GM12878 (cell line): ENCODE measurements around the gene SLC22A4. TPM values are rescaled to one million over a fixed set of nuclear protein-coding genes. Genes with fewer than 3 reads are reported as not detected.

ENCODE experiments used
- ATAC-seq: fragments of 200-7000 bp; cut with Tn5 transposase; 3 replicates; pipeline ENCODE4 v1.9.1; 2020; ENCODE audit warnings: mild to moderate bottlenecking, moderate library complexity
- BruUV-seq: library from RNA; stranded (reverse); fragments of 400-500 nt; replicated peaks from 2 replicates; lab custom pipeline; 2021; lab: Mats Ljungman, UMichigan
- CTCF ChIA-PET: fragments of 300-600 bp; sonication (Branson Sonifier 250); formaldehyde crosslinking; extraction: SDS; loops from one replicate; lab custom pipeline; 2021; ENCODE audit warnings: inconsistent platforms; lab: Yijun Ruan, JAX
- POLR2A ChIA-PET: fragments of 350-600 bp; formaldehyde crosslinking; extraction: SDS; loops from one replicate; lab custom pipeline; 2021; ENCODE audit warnings: inconsistent platforms; lab: Charles Lee
- RAD21 ChIA-PET: fragments of 300-600 bp; sonication (Branson Sonifier 250); formaldehyde crosslinking; loops from one replicate; lab custom pipeline; 2023; ENCODE audit warnings: antibody characterized with exemption; ENCODE audit not compliant: unreplicated experiment; lab: Charles Lee
- SMC1A ChIA-PET: fragments of 300-600 bp; sonication (Branson Sonifier 250); formaldehyde crosslinking; loops from one replicate; lab custom pipeline; 2023; ENCODE audit not compliant: unreplicated experiment, uncharacterized antibody; lab: Charles Lee
- DNase-seq: peaks from one replicate; pipeline ENCODE4 v3.0.0-alpha.2; 2011; ENCODE audit warnings: low read depth, low spot score
- FAIRE-seq: peaks from 3 replicates; lab custom pipeline; 2011; peaks lifted over from hg19 to GRCh38; lab: Jason Lieb, UNC
- H2AFZ ChIP-seq: 2 replicates; pipeline ENCODE4 v1.6.0; 2011; ENCODE audit warnings: low read depth, low read length, control low read depth; ENCODE audit not compliant: control insufficient read depth
- H3K27ac ChIP-seq: 2 replicates; pipeline ENCODE4 v1.5.1; 2011; ENCODE audit warnings: control low read depth; ENCODE audit not compliant: control insufficient read depth, insufficient read depth
- H3K27me3 ChIP-seq, 2 experiments: replicated peaks in 1 of 2; 2 replicates each; pipeline versions ENCODE4 v1.6.0 to v1.6.1; 2011; ENCODE audit warnings: low read length in 1 of 2; ENCODE audit not compliant: control insufficient read depth in 2 of 2, insufficient read depth in 2 of 2
- H3K36me3 ChIP-seq, 2 experiments: 2 replicates each; pipeline ENCODE4 v1.5.1; 2011; ENCODE audit warnings: low read length in 1 of 2; ENCODE audit not compliant: control insufficient read depth in 2 of 2, insufficient read depth in 2 of 2
- H3K4me1 ChIP-seq: 2 replicates; pipeline ENCODE4 v1.6.1; 2011; ENCODE audit warnings: mild to moderate bottlenecking, low read length, moderate library complexity, mixed read lengths; ENCODE audit not compliant: control insufficient read depth, insufficient read depth
- H3K4me2 ChIP-seq: 2 replicates; pipeline ENCODE4 v1.6.0; 2011; ENCODE audit warnings: control low read depth; ENCODE audit not compliant: control insufficient read depth, insufficient read depth
- H3K4me3 ChIP-seq: fragments of 200-600 bp; sonication (generic); 2 replicates; pipeline ENCODE4 v1.5.1; 2016
- H3K79me2 ChIP-seq: 2 replicates; pipeline ENCODE4 v1.6.0; 2011; ENCODE audit warnings: low read length; ENCODE audit not compliant: control insufficient read depth, insufficient read depth
- H3K9ac ChIP-seq: 2 replicates; pipeline ENCODE4 v1.8.0; 2011; ENCODE audit warnings: low read length, control low read depth, mixed read lengths; ENCODE audit not compliant: control insufficient read depth, insufficient read depth
- H3K9me3 ChIP-seq: replicated peaks from 3 replicates; pipeline ENCODE4 v1.5.1; 2011; ENCODE audit warnings: mild to moderate bottlenecking, low read length; ENCODE audit not compliant: control insufficient read depth, insufficient read depth
- H4K20me1 ChIP-seq: 2 replicates; pipeline ENCODE4 v1.6.0; 2011; ENCODE audit not compliant: control insufficient read depth, insufficient read depth
- GABPA ChIP-seq: IDR thresholded peaks from 2 replicates; pipeline ENCODE4 v1.6.1; 2014; ENCODE audit warnings: antibody characterized with exemption, low read depth, mild to moderate bottlenecking, inconsistent platforms
- HCFC1 ChIP-seq: fragments of 150-350 bp; IDR thresholded peaks from 2 replicates; pipeline ENCODE4 v1.6.1; 2014; ENCODE audit warnings: low read length
- HDAC2 ChIP-seq: fragments of 200-600 bp; sonication (generic); IDR thresholded peaks from 2 replicates; pipeline ENCODE4 v1.6.1; 2017
- IRF3 ChIP-seq: fragments of 450-650 bp; IDR thresholded peaks from 2 replicates; pipeline ENCODE4 v1.6.1; 2014; ENCODE audit warnings: mild to moderate bottlenecking
- IRF4 ChIP-seq: IDR thresholded peaks from 2 replicates; pipeline ENCODE4 v1.6.1; 2011; ENCODE audit warnings: low read depth, low read length
- KAT2A ChIP-seq: conservative IDR thresholded peaks from 2 replicates; pipeline ENCODE4 v1.6.1; 2011; ENCODE audit warnings: low read depth, low read length; ENCODE audit not compliant: control insufficient read depth
- KDM1A ChIP-seq: fragments of 200-600 bp; sonication (generic); IDR thresholded peaks from 2 replicates; pipeline ENCODE4 v1.6.1; 2016; ENCODE audit warnings: borderline replicate concordance
- RAD51 ChIP-seq: fragments of 450-650 bp; IDR thresholded peaks from 2 replicates; pipeline ENCODE4 v1.6.1; 2016; ENCODE audit warnings: moderate library complexity, mild to moderate bottlenecking, inconsistent platforms
- RELA ChIP-seq: fragments of 450-650 bp; IDR thresholded peaks from 2 replicates; pipeline ENCODE4 v1.8.0; 2014; ENCODE audit warnings: borderline replicate concordance; ENCODE audit not compliant: partially characterized antibody
- SRF ChIP-seq, 2 experiments: IDR thresholded peaks; 2 replicates each; pipeline ENCODE4 v1.6.1; 2011; ENCODE audit warnings: low read depth in 2 of 2, low read length in 2 of 2, mild to moderate bottlenecking in 1 of 2, moderate library complexity in 1 of 2
- USF2 ChIP-seq: IDR thresholded peaks from 2 replicates; pipeline ENCODE4 v1.6.1; 2011; ENCODE audit warnings: low read depth, low read length, improper control_type of control experiment, borderline replicate concordance
- WRNIP1 ChIP-seq: IDR thresholded peaks from 2 replicates; pipeline ENCODE4 v1.6.1; 2011; ENCODE audit warnings: low read depth, low read length, improper control_type of control experiment, borderline replicate concordance
- WGBS: methylation state at CpG from one replicate; pipeline ENCODE4 v1.1.6; 2016; ENCODE audit warnings: low lambda C conversion rate; ENCODE audit not compliant: insufficient replicate concordance, insufficient coverage; ENCODE audit errors: missing lambda C conversion rate; 5-methylcytosine and 5-hydroxymethylcytosine counted together
- in situ Hi-C: fragments of 300-500 bp; cut with MboI; formaldehyde crosslinking; loops from 9 replicates; pipeline ENCODE4 v1.14.3; 2018; ENCODE audit warnings: mixed read lengths
- intact Hi-C: fragments of 100-400 bp; cut with micrococcal nuclease; formaldehyde crosslinking; loops from one replicate; pipeline ENCODE4 v1.14.2; 2022; ENCODE audit not compliant: unreplicated experiment
- polyA plus RNA-seq, 11 experiments: library from polyadenylated mRNA; depleted of rRNA in 4 of 11; unstranded in 6 of 11; stranded (reverse) in 5 of 11; fragments of >200 nt; fragmentation: Nextera tagmentation in 4 of 11; fragmentation: Illumina TruSeq in 1 of 11; extraction: Ambion mirVana in 4 of 11; extraction: Trizol in 1 of 11; gene quantifications; 1 replicate in 1 of 11; 2 replicates in 10 of 11; pipeline versions ENCODE4 v1.2.1 to v1.2.3, GENCODE V29; 2011 to 2016; ENCODE audit warnings: inconsistent platforms in 2 of 11, missing spikeins in 2 of 11, low read depth in 1 of 11
- total RNA-seq, 4 experiments: library from RNA; depleted of rRNA in 3 of 4; stranded (reverse); fragments of >200 nt in 3 of 4; fragmentation: Illumina TruSeq in 1 of 4; extraction: Trizol in 1 of 4; gene quantifications; 2 replicates each; pipeline versions ENCODE4 v1.2.1 to v1.2.3, GENCODE V29; 2013 to 2021
- TF ChIP-seq, protein P1 (sequence below): fragments of 450-650 bp; IDR thresholded peaks from 2 replicates; pipeline ENCODE4 v1.6.1; 2016; ENCODE audit warnings: mild to moderate bottlenecking, moderate library complexity, borderline replicate concordance

The SLC22A4 gene
- total and polyA plus RNA-seq, 10 of the 15 experiments (the other 5 are each of a cell fraction or from before 2014, with no cell fraction given), result 0.04 to 0.61 (median 0.10) TPM; not detected in 2

DNA sequence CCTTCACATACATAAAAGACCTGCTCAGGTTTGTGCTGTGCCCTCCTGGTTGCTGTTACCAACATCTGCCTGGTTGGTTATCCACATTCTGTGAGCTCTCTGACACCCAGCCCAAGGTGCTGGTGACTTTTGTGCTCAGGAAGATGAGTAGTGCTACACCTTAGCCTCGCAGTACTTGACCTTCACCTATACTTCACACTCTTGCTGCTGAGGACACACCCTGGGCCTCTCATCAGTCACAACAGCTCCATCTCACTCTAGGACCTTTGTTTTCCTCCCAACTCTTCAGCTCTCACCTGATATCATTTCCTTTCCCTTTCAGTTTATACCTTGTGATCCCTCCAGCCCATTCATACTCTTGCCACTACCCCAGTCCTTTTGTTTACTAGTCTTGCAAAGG is 64.6 kb downstream of the SLC22A4 start:
- ChIA-PET POLR2A (interaction anchor here (1.0 to 1.5 kb wide), 6 partner anchors 9 to 393 kb away, joined by 3 to 9 read pairs (median 4); partner anchors contain the start of genes SLC22A4 and SLC22A5), CTCF (interaction anchor here (0.9 to 3.5 kb wide), 13 partner anchors 9 to 296 kb away, joined by 3 to 24 read pairs (median 5); partner anchors contain the start of genes SLC22A4 and SLC22A5), RAD21 (interaction anchor here (1.0 to 2.8 kb wide), 11 partner anchors 8 to 142 kb away, joined by 3 to 21 read pairs (median 7); partner anchors contain the start of genes SLC22A4 and SLC22A5), SMC1A (interaction anchor here (0.8 to 4.3 kb wide), 13 partner anchors 9 to 298 kb away, joined by 3 to 57 read pairs (median 4); partner anchors contain the start of gene SLC22A5)
- DNase-seq (no peak), FAIRE-seq (peak; percentile 87), ATAC-seq (no peak)
- Histone ChIP-seq H3K27me3 (no peaks in the 10 kb centered on the region), H3K27ac (no peak overlapping the region), H3K4me2 (no peak overlapping the region), H3K4me3 (no peak overlapping the region), H3K9me3 (no peaks in the 10 kb centered on the region; the same call in 2 of the 3 replicates), H2AFZ (no peak overlapping the region), H3K9ac (no peak overlapping the region), H3K79me2 (no peaks in the 10 kb centered on the region), H3K4me1 (peaks cover 12% of the 10 kb centered on the region), H4K20me1 (no peaks in the 10 kb centered on the region), H3K36me3 (no peaks in the 10 kb centered on the region)
- in situ Hi-C loops (loop anchor here (5.0 kb wide), 1 partner anchor 291 kb away; no protein-coding TSS in a partner anchor), intact Hi-C loops (loop anchor here (5.0 kb wide), 1 partner anchor 296 kb away; the partner anchor contains the start of gene IL3)
- no TSS peak for BruUV-seq
- 94% methylated on average over 1 of the region's 1 CpG for WGBS
- TF ChIP-seq HCFC1 (no peak), IRF4 (no peak), KAT2A (no peak), WRNIP1 (no peak), RAD51 (no peak), HDAC2 (no peak), SRF (IDR thresholded peaks at IDR 0.05; ENCODE audit: low read depth in 2 of 2, low read length in 2 of 2) (no peak), IRF3 (no peak), USF2 (no peak), GABPA (no peak), KDM1A (no peak), RELA (no peak)
- TF ChIP-seq, protein P1, sequence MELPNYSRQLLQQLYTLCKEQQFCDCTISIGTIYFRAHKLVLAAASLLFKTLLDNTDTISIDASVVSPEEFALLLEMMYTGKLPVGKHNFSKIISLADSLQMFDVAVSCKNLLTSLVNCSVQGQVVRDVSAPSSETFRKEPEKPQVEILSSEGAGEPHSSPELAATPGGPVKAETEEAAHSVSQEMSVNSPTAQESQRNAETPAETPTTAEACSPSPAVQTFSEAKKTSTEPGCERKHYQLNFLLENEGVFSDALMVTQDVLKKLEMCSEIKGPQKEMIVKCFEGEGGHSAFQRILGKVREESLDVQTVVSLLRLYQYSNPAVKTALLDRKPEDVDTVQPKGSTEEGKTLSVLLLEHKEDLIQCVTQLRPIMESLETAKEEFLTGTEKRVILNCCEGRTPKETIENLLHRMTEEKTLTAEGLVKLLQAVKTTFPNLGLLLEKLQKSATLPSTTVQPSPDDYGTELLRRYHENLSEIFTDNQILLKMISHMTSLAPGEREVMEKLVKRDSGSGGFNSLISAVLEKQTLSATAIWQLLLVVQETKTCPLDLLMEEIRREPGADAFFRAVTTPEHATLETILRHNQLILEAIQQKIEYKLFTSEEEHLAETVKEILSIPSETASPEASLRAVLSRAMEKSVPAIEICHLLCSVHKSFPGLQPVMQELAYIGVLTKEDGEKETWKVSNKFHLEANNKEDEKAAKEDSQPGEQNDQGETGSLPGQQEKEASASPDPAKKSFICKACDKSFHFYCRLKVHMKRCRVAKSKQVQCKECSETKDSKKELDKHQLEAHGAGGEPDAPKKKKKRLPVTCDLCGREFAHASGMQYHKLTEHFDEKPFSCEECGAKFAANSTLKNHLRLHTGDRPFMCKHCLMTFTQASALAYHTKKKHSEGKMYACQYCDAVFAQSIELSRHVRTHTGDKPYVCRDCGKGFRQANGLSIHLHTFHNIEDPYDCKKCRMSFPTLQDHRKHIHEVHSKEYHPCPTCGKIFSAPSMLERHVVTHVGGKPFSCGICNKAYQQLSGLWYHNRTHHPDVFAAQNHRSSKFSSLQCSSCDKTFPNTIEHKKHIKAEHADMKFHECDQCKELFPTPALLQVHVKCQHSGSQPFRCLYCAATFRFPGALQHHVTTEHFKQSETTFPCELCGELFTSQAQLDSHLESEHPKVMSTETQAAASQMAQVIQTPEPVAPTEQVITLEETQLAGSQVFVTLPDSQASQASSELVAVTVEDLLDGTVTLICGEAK, result no peak
